Body of pancreas (tissue), 4 donors: Measurements from ENCODE around the gene PON3. TPM values are rescaled to one million over a fixed set of nuclear protein-coding genes. Genes with fewer than 3 reads are reported as not detected.

Source experiments
- ATAC-seq: fragments of 150-250 bp; one replicate; pipeline ENCODE4 v1.9.1; 2016
- DNase-seq, 4 donors: peaks; one replicate each; pipeline ENCODE4 v3.0.0-alpha.2; 2019
- H3K27ac ChIP-seq, 4 donors: fragments of 200-600 bp; sonication (generic); 1 replicate in 3 of 4; 2 replicates in 1 of 4; pipeline versions ENCODE4 v1.5.1 to v1.6.1; 2016 to 2019; ENCODE audit warnings: mild to moderate bottlenecking in 1 of 4, mixed read lengths in 1 of 4, moderate library complexity in 1 of 4
- H3K27me3 ChIP-seq, 2 donors: fragments of 200-600 bp; sonication (generic); one replicate each; pipeline ENCODE4 v1.6.0; 2016; ENCODE audit warnings: mild to moderate bottlenecking in 1 of 2
- H3K36me3 ChIP-seq, 2 donors: fragments of 200-600 bp; sonication (generic); replicated peaks in 1 of 2; 2 replicates each; pipeline ENCODE4 v1.5.1; 2016; ENCODE audit warnings: low read depth in 2 of 2; ENCODE audit not compliant: insufficient read depth in 1 of 2
- H3K4me1 ChIP-seq: fragments of 200-600 bp; sonication (generic); one replicate; pipeline ENCODE4 v1.6.0; 2016
- H3K4me3 ChIP-seq, 2 donors: fragments of 200-600 bp; sonication (generic); 1 replicate in 1 of 2; 2 replicates in 1 of 2; pipeline ENCODE4 v1.5.1; 2016 to 2019
- H3K9me3 ChIP-seq, 3 donors: fragments of 200-600 bp; sonication (generic); 1 replicate in 2 of 3; 2 replicates in 1 of 3; pipeline ENCODE4 v1.5.1; 2016
- POLR2A ChIP-seq, 3 donors: fragments of 450-650 bp; IDR thresholded peaks; one replicate each; pipeline ENCODE4 v1.6.1; 2016; ENCODE audit warnings: antibody characterized with exemption in 3 of 3, mild to moderate bottlenecking in 2 of 3
- WGBS, 2 donors: methylation state at CpG; one replicate each; pipeline ENCODE4 v1.1.5; 2017; 5-methylcytosine and 5-hydroxymethylcytosine counted together
- intact Hi-C: fragments of 100-400 bp; cut with DNase I; formaldehyde crosslinking; loops from one replicate; pipeline ENCODE4 v1.15.1; 2023
- total RNA-seq, 2 donors: library from RNA; depleted of rRNA; stranded (reverse); fragments of >200 nt; gene quantifications; one replicate each; pipeline ENCODE4 v1.1.0, GENCODE V29; 2016
- TF ChIP-seq, protein P1 (sequence below), 7 experiments: fragments of 450-650 bp in 4 of 7; fragments of 200-600 bp in 3 of 7; sonication (generic) in 3 of 7; IDR thresholded peaks; one replicate each; pipeline ENCODE4 v1.5.1; 2016 to 2019; ENCODE audit warnings: antibody characterized with exemption in 7 of 7

The PON3 gene
- total RNA-seq, 2 donors from 2014 or later = 3.0 to 7.0 TPM

DNA sequence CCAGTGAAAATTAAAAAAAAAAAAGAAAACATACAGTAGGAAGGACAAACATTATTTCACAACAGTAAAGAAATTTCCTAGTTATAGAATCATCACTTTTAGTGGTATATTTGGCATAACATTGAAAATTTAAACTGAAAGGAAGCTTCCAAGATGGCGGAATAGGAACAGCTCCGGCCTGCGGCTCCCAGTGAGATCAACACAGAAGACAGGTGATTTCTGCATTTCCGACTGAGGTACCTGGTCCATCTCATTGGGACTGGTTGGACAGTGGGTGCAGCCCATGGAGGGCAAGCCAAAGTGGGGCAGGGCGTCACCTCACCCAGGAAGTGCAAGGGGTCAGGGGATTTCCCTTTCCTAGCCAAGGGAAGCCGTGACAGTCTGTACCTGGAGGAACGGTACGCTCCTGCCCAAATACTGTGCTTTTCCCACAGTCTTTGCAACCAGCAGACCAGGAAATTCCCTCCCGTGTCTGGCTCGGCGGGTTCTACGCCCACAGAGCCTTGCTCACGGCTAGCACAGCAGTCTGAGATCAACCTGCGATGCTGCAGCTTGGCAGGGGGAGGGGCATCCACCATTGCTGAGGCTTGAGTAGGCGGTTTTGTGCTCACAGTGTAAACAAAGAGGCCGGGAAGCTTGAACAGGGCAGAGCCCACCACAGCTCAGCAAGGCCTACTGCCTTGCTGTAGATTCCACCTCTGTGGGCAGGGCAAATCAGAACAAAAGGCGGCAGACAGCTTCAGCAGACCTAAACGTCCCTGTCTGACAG is 19.4 kb downstream of the PON3 start:
- intact Hi-C loops = no loop called here

DNA sequence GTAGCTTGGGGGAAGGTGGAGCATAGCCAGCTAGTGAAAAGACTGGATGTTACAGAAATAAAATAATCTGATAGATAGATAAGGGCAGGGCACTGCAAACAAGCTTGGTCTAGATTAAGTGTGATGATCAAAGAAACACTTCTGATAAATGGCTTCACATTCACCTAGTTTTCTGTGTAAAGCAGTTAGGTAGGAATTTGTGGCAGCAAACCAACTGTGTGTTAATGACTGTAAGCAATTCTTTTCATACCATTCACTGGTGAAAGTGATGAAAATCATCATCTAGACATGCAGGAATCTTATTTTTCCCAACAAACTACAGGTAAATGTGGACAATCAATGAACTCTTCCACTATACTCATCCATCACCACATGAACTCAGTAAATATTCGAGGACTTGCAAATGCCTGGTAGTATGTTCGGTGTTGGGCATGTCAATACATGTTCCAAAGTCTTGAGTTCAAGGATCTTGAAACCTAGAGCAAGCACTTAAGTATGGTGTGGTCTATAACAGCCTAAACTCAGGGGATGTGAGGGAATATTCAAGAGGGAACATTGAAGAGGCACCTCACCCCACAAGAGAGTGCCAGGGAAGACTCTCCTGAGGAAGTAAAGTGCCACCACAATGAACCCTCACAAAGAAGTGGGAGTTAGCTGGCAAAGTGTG is 20.5 kb downstream of the PON3 start:
- TF ChIP-seq, protein P1, sequence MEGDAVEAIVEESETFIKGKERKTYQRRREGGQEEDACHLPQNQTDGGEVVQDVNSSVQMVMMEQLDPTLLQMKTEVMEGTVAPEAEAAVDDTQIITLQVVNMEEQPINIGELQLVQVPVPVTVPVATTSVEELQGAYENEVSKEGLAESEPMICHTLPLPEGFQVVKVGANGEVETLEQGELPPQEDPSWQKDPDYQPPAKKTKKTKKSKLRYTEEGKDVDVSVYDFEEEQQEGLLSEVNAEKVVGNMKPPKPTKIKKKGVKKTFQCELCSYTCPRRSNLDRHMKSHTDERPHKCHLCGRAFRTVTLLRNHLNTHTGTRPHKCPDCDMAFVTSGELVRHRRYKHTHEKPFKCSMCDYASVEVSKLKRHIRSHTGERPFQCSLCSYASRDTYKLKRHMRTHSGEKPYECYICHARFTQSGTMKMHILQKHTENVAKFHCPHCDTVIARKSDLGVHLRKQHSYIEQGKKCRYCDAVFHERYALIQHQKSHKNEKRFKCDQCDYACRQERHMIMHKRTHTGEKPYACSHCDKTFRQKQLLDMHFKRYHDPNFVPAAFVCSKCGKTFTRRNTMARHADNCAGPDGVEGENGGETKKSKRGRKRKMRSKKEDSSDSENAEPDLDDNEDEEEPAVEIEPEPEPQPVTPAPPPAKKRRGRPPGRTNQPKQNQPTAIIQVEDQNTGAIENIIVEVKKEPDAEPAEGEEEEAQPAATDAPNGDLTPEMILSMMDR (IDR thresholded peaks at IDR 0.05) = no peak
- TF ChIP-seq POLR2A (IDR thresholded peaks at IDR 0.05) = no peak
- no peak overlapping the region for H3K4me3 ChIP-seq
- no peaks in the 10 kb centered on the region for H3K36me3 ChIP-seq
- H3K27me3 ChIP-seq = no peaks in the 10 kb centered on the region
- no peak overlapping the region for H3K27ac ChIP-seq
- intact Hi-C loops = no loop called here
- no peaks in the 10 kb centered on the region for H3K9me3 ChIP-seq
- DNase-seq (no peak), ATAC-seq (no peak)
- 56 to 62% methylated on average over 2 of the region's 2 CpGs for WGBS, 2 donors
- H3K4me1 ChIP-seq = no peaks in the 10 kb centered on the region

More for the DNA sequence above, 19.4 kb downstream of the PON3 start:
- Histone ChIP-seq H3K9me3 (no peaks in the 10 kb centered on the region), H3K27me3 (no peaks in the 10 kb centered on the region), H3K4me3 (no peak overlapping the region), H3K27ac (no peak overlapping the region), H3K36me3 (no peaks in the 10 kb centered on the region), H3K4me1 (no peaks in the 10 kb centered on the region)
- ATAC-seq (no peak), DNase-seq (no peak)
- TF ChIP-seq, protein P1 (IDR thresholded peaks at IDR 0.05) = no peak
- TF ChIP-seq POLR2A (IDR thresholded peaks at IDR 0.05) = no peak
- 86 to 94% methylated on average over 7 to 18 of the region's 18 CpGs for WGBS, 2 donors

DNA sequence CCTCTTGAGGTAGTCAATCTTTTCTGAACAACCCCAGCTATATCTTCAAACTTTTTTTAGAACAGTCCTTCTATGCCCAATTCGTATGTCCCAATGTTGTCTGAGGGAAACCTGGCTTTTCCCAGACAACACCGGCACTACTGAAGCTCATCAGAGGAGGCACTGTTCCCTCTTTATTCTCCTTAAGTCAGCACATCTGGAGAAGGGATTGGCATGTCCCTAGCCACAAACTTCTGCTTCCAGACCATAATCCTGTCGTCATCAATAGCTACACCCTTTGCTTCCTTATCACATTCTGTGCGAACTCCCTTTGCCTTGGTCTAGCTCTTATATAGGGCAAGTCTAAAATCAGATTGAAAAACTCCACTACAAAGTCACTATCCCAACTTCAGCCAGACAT is 22.9 kb downstream of the PON3 start:
- ATAC-seq (no peak), DNase-seq (no peak)
- no peaks in the 10 kb centered on the region for H3K4me1 ChIP-seq
- no peak overlapping the region for H3K27ac ChIP-seq
- no peaks in the 10 kb centered on the region for H3K9me3 ChIP-seq
- TF ChIP-seq, protein P1 (IDR thresholded peaks at IDR 0.05) = no peak
- no peak for TF ChIP-seq POLR2A (IDR thresholded peaks at IDR 0.05)
- WGBS, 2 donors = 81% methylated on average over 4 of the region's 4 CpGs
- H3K4me3 ChIP-seq = no peak overlapping the region
- no peaks in the 10 kb centered on the region for H3K36me3 ChIP-seq
- intact Hi-C loops = no loop called here
- no peaks in the 10 kb centered on the region for H3K27me3 ChIP-seq

DNA sequence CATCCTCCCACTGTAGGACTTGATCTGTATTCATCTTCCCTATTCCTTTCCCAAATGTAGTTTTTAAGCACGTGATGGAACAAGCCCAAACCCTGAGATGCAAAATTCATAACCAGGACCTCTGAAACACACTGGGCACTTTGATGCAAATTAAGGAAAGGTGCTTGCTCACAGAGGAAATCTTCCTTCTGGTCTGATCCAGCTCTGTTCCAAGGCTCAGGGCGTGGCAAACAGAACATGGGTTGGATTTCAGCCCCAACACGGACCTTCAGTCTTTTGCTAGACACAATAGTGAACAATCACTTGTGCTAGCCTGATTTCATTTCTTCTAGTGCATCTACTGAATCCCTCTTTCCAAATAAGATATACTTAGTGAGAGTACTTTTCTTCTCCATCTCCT is 27.9 kb downstream of the PON3 start:
- intact Hi-C loops = no loop called here
- no peak for DNase-seq
- H3K9me3 ChIP-seq = no peaks in the 10 kb centered on the region
- H3K27me3 ChIP-seq = no peaks in the 10 kb centered on the region
- no peaks in the 10 kb centered on the region for H3K4me1 ChIP-seq
- H3K27ac ChIP-seq = no peak overlapping the region
- H3K4me3 ChIP-seq = no peak overlapping the region
- H3K36me3 ChIP-seq = no peaks in the 10 kb centered on the region
- TF ChIP-seq, protein P1 (IDR thresholded peaks at IDR 0.05) = no peak
- no peak for TF ChIP-seq POLR2A (IDR thresholded peaks at IDR 0.05)
- WGBS, 2 donors = 85 to 86% methylated on average over 3 of the region's 3 CpGs
- no peak for ATAC-seq
